Fibroblast of gingiva (primary cell): ENCODE measurements around the gene STX18.
"Not testable (repeated sequence)": the region's sequence is repeated elsewhere in the genome, so short reads cannot be mapped to it uniquely, and the experiment has no call there.

Experiments
- DNase-seq: peaks from one replicate; pipeline ENCODE4 v3.0.0-alpha.2; 2011; ENCODE audit warnings: low read depth

Gene STX18

DNA sequence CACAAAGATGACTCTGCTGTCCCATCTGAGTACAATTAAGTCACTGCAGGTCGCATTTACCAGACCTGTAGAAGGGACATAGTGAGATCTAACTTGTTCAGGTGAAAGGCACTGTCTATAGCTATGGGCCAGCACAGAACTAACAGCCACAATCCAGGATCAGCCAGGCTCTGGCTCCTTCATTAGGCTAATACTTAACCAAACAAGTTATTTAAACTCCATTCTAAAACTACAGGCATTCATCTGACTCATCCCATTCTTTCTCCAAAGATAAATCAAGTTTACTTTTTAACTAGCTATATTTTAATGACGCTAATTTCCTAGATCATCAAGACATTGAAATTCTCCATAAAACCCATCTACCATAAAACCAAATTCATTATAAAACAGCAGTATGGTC, 62.5 kb downstream of the STX18 start:
- no peak for DNase-seq

DNA sequence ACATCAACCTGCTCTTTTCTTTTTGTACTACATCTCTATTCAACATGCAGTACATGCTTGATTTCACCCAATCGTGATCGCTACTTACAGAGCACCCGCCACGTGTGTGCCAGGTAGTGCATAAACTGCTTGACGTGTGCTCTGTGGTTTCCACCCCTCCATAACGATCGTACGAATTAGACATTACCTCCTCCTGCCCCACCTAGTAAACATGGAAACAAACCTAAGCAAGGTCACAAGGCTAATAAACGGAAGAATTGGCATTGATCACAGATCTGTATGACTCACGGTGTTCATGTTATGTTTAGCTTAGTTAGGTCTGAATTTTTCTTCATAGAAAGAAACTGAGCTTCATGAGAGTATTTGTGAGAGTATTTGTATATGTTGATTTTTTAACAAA, 64.1 kb downstream of the STX18 start:
- DNase-seq = no peak

DNA sequence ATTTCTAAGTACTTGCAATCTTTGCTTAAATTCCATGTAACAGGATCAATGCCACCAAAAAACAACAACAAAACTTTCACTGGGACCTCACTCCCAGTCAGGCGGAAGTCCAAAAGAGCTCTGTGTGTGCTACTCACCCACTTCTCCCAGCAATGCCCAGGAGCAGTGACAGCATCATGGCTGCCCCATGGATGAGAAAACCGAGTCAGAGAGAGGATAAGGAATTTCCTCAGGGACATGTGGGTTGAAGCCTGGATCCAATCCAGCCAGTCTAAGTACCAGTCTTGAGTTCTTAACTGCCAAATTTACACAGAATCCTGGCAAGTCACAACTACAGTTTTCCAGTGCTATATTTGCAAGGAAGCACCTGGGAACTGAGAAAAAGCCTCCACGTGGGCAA, 64.5 kb downstream of the STX18 start:
- DNase-seq = peak; percentile 27

DNA sequence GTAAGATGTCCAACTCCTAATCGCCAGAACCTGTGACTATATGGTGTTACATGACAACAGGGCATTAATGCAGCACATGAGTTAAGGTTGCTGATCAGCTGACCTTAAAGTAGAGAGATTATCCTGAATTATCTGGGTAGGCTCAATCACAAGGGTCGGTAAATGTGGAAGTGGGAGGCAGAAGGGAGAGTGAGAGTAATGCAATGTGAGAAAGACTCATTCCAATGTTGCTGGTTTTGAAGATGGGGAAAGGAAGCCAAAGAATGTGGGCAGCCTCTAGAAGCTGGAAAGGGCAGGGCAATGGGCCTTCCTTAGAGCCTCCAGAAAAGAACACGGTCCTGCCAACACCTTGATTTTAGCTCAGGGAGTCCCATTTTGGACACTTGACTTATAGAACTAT, 67.4 kb downstream of the STX18 start:
- DNase-seq = no peak

DNA sequence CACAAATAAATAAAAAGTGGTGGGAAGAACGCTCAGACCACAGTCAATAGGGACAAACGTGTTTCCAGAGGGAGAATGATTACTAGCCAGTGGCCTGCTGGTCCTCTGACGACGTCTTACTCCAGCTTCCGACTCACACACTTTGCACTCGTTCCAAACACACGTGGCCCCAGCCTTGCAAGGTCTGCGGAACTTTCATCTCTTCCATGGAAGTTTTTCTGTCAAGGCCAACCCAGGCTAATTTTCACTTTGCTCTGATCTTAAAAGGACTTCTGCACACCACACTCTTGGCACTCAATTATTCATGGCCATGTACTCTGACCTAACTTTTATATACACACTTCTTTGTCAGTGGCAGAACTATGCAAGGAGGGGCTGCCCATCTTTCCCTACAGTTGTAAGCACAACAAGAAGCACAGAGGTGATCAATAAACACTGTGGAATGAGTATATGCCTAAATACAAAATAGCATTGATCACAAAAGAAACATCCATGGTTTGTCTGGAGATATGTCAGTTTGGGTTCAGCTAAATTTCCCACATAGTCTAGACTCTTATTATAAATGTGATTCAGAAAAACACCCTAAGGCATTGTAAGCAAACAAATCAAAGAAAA, 69.4 kb downstream of the STX18 start:
- no peak for DNase-seq

DNA sequence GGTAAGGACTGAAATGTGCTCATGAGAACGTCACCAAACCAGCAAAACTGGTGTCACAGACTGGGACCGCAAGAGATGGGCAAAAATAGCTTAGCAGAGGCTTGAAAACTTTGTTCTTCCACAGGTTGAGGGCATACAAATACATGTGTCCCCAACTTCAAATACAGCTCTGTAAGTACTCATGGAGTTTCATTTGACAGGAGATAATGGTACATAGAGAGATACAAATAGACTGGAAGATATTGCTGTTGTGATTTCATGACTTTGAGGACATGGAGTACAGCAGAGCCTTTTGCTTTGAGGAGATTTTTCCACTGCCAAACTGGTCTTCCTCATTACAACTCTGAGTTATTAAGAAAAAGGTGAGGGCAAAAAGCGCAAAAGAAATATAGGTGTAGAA, 70.7 kb downstream of the STX18 start:
- no peak for DNase-seq

DNA sequence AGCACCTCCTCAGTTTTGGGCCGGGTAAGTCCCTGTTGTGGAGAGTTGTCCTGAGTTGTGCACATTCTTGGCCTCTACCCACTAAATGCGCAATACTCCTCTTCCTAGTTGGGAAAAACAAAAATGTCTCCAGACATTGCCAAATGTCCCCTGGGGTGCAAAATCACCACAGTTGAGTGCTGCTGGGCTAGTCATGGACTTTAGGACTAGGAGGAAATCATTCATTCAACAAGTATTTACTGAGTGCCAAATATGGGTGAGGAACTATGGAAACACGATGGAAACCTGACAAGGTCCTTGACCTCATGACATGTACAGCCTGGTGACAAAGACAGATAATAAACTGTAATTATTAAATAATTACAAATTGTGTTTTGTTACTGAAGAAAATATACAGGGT, 71.6 kb downstream of the STX18 start:
- DNase-seq = peak; percentile 61

DNA sequence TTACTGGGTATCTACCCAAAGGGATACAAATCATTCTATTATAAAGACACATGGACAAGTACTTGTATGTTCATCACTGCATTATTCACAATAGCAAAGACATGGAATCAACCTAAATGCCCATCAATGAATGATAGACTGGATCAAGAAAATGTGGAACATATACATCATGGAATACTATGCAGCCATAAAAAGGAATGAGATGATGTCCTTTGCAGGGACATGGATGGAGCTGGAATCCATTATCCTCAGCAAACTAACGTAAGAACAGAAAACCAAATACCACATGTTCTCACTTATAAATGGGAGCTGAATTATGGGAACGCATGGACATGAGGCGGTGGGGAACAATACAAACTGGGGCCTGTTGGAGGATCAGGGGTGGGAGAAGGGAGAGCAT, 76.6 kb downstream of the STX18 start:
- not testable (repeated sequence) for DNase-seq

DNA sequence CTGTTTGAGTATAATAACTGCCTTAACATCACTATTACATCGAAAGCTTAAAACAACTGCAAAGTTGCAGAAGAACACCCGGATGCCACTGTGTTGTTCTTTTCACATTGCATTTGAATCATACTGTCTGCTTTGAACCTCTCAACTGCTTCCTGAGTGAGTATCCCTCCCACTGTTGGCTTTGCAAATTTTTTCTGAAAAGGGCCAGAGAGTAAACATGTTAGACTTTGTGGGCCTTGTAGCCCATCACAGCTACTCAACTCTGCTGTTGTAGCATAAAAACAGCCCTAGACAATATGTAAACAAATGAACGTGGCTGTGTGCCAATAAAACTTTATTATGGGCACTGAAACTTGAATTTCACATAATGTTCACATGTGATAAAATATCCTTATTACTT, 78.9 kb downstream of the STX18 start:
- DNase-seq = no peak

DNA sequence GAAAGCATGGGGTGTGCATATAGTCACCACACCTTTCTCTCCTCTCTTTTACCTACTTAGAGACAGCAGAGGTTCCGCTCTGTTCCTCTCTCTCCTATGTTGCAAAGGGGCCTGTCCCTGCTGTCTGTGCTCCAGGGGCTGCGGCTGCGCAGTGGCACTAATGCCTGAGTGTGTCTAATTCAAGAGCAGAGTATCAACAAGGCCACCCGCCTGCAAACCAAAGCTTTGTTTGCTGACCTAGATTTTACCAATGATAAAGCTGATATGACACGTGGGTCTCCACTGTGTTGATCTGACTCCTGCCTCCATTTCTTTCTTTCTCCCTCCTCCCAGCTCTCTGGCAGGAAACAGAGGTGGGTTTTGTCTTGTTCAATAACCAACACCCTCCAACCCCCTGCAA, 80.0 kb downstream of the STX18 start:
- no peak for DNase-seq

DNA sequence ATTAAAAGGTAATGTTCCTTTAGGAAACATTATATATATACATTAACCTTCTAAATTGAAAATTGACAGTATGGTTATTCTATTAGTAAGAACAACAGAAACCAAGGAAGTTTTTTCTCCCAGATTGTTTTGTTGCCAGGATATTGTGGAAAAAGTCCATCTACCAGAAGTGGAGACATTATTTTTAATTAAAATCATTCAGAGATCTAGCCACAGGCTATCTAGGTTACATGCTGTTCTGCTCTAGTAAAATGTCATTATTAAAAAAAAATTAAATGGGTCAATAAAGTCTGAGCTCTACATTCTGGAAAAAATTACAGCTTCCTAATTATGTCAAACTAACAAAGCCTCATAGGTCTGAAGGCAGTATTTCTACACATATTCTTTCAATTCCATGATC, 80.7 kb downstream of the STX18 start:
- no peak for DNase-seq

DNA sequence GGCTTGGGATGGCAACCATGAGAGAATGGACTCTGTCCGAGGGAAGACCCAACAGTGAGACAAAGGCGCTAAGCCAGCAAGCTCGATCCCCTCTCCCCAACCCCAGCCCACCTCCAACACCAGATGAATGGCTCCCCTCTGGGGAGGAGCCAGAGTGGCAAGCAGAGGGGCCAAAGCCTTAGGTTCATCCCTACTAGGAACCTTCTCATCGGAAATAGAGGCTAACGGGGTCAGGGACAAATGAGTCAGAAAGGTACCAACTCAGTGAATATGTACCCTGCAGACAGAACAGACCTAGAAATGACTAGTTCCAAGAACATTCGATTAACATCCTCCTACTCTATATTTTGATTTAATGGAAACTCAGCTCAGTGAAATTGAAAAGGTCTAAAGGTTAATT, 81.1 kb downstream of the STX18 start:
- DNase-seq = no peak

DNA sequence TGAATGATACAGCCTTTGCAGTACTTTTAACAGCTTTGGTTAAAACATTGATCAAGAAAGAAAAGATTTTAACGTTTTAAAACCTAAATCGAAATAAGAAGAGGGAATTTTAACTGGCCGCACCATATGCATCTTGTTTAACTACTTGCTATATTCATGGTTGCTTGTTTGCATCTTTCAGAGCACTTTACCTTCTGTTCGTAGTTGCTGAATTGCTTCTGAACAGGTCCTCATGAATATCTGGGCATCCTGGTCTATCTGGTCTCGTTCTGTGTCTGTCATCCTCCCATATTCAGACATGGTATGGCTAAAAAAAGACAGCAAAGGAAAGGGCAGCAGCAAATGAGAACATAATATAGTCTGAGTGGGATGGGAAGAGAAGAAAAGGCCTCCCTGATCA, 82.7 kb downstream of the STX18 start:
- DNase-seq = no peak

DNA sequence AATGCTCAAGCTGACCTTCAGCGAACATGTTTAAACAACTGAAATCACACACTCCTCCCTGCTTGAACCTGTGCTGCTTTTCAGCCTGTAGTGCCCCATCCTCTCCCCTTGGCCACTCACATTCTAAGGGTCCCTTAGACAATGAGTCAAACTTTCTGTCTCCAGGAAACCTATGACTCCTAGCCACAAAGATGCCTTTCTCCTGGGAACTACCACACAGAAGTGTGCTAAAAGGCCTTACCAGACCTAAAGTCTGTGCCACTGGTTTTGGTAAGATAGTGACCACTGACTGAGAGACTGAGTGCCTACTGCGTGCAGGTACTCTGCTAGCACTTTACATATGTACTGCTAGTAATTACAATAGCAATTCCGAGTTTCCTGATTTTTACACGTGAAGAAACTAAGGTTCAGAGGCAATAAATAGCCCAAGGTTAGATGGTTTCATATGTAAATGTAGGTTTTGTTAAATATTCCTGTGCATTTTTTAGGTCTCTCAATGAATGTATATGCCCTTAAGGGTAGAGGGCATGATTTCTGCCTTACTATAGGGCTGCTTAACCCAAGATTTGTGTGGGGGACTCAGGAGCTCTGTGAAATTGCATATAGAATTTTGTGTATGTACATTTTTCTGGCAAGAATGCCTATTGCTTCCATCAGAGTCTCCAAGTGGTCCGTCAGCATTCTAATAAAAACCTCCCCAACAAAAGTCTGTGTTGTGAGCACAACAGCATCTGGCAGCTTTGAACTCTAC, 83.9 kb downstream of the STX18 start:
- DNase-seq = no peak

DNA sequence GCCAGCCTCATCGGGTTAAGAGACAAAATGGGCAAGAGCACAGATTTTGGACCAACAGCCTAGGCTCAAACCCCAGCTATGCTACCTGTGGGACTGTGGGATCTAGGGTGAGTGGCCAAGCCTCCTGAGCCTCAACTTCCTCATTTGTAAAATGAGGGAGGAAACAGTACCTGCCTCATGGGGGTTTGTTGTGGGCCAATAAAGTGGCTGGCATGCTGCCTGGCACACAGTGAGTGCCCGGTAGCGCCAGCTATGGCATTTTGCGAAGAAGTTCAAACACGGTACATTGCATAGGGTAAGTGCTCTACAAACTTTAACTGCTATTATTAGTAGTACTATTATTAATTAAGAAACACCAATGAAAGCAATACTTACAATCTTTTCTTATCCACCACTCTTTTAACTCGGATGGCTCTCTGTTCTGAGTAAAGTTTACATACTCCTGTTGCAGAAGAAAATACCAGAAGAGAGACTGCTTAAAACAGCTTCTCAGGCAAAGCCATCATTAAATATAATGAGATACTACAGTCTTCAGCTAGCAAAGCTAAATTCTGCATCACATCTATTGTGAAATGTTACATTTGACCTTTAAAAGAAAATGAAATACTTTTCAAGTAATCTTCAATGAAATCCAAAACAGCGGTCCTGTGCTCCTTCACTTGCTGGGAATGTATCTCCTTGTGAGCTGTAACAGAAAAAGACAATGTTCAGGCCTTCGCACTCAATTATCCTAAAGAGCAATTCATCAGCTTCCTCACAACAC, 84.9 kb downstream of the STX18 start:
- DNase-seq = peak; percentile 16

DNA sequence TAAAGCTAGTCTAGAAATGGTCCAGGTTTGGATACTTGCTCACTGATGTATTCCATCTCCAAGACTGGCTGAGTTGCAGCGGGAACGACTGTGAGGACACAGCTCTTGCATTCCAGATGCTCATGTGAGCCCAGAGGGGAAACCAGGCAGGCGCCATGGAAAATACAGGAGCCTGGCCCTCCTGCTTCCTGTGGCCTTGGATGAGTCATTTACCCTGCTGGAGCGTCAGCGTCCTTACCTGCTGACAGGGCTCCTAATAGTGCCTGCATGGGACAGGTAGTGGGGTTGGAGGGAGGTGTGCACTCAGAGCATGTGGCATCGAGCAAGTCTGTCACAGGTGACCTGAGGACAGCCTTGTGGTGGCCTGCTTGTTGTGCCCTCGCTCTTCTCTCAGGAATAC, 85.5 kb downstream of the STX18 start:
- DNase-seq = no peak

DNA sequence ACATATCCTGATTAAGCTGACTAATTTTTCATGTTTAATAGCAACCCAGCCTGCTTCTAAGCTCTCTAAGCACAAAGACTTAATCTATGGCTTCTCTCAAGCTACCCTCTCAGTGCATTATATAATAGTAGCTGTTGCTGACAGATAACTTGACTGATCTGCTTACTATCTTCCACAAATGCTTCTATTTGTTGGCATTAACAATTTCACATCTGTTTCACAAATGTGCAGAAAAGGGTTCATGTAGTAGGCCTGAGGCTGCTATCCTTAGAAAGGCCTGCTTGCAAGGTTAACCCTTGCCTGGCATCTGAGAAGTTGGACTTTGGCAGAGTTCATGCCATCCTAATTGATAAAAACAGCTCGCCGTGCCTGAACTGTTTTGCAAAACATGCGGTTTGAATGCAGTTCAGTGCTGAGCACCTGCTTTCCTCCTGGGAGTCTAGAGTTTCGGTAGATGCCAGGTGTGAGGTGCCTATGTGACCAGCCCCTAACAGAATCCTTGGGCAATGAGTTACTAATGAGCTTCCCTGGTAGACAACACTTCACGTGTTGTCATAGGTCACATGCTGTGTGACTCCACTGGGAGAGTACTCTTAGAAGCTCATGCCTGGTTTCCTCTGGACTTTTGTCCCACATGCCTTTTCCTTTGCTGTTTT, 86.5 kb downstream of the STX18 start:
- DNase-seq = no peak

DNA sequence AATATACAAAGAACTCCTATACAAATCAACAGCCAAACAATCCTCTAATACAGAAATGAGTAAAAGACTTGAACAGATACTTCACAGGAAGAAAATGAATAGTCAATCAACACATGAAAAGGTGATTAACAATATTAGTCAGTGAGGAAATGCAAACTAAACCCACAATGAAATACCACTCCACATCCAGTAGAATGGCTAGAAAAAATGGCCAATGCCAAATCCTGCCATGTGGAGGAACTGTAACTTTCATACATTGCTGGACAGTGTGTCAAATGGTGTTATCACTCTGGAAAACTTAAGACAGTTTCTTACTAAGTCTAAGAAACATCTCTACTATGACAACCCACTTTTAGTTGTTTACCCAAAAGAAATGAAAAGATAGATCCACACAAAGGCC, 95.4 kb downstream of the STX18 start:
- no peak for DNase-seq

DNA sequence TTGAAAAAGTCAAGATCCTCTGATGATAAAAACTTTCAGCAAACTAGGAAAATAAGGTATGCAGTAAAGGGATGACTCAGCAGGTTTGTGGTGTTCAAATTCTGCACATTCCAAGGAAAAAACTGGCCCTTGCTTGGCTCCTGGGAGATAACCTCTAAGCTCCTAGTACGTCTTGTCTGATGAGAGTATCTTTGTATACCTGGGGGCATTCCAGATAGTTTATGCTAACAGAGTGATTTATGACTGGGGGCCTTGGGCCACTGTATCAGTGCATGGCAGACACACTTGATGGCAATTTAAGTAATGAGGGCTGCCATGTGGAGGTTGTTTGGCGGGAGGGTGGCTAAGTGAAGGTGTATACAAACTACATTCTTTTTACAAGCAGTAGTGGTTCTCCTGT, 98.0 kb downstream of the STX18 start:
- peak; percentile 28 for DNase-seq

DNA sequence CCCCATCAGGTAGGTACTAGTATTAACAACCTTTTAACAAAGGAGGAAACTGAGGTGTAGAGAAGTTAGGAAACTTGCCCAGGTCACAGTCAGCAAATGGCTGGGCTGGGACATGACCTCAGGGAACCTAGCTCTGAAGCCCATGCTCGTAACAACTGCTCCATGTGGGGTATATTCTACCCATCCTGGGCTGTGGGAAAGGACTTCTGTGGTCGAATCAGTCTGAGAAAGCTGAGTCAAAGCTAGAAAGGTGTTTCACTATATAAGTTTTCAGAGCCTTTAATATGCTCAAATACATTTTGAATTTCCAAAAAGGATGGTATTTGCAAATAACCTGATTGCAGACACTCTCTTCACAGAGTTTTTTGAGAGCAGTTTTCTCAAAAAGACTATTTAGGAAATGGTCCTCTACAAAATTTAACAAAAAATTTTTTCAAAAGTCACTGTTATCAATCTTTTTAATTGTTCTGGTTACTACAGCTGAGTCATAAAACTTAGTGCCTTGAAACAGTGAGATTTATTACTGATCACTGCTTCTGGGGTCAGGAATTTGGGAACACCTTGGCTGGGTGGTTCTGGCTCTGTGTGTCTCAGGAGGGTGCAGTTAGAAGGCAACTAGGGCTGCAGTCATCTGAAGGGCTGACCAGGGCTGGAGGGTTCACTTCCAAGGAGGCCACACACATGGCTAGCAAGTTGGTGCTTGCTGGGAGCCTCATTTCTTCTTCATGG, 101.4 kb downstream of the STX18 start:
- DNase-seq = no peak

DNA sequence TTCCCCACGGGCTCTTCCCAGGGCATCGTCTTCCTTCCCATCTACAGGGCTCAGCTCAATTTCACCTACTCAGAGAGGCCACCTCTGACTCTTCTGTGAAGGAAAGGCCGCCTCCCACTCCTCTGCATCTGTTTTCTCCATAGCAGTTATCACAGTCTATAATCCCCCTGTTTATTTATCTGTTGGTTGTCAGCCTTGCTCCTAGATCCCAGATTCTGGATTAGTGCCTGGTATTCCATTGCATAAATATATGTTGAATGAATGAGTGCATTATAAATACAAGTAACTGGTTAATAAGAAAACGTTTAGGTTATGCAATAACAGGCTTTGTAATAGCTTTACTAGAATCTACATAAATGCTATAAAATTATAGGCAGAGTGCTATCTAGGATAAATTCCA, 102.1 kb downstream of the STX18 start:
- DNase-seq = no peak

DNA sequence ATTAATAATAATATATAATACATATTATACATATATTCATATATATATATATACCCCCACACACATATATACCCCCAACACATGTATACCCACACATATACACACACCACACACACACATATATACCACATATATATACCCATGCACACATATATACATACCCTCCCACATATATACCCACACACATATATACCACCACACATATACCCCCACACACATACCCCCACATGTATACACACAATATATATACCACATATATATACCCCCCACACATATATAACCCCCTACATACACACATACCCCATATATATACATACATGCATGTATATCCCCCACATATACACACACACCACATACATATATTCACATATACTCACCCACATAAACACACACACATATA, 103.0 kb downstream of the STX18 start:
- DNase-seq = no peak
